HG03558 (cell line): Measurements from ENCODE around the gene ANKRD12.

Experiments used
- ATAC-seq: cut with Tn5 transposase; IDR thresholded peaks from one replicate; pipeline ENCODE4 v1.9.1; 2021; ENCODE audit warnings: moderate number of reproducible peaks; ENCODE audit not compliant: unreplicated experiment; ENCODE audit errors: extremely low read depth

Gene ANKRD12

GRCh38 chr18:9177466-9177865 is 40.9 kb downstream of the ANKRD12 start:
- no peak for ATAC-seq

- no peak for ATAC-seq
Observed at GRCh38 chr18:9178557-9178956, 42.0 kb downstream of the ANKRD12 start.

- no peak for ATAC-seq
Observed at GRCh38 chr18:9181275-9181674, 44.7 kb downstream of the ANKRD12 start.

- no peak for ATAC-seq
Observed at GRCh38 chr18:9182852-9183399, 46.3 kb downstream of the ANKRD12 start.

GRCh38 chr18:9184998-9185613 is 48.5 kb downstream of the ANKRD12 start:
- no peak for ATAC-seq

GRCh38 chr18:9188359-9189231 is 52.0 kb downstream of the ANKRD12 start:
- ATAC-seq = no peak

GRCh38 chr18:9189491-9189890 is 52.9 kb downstream of the ANKRD12 start:
- no peak for ATAC-seq

GRCh38 chr18:9191658-9192256 is 55.2 kb downstream of the ANKRD12 start:
- no peak for ATAC-seq

- ATAC-seq = no peak
Observed at GRCh38 chr18:9193031-9193430, 56.5 kb downstream of the ANKRD12 start.

GRCh38 chr18:9196568-9196967 is 60.0 kb downstream of the ANKRD12 start:
- no peak for ATAC-seq

GRCh38 chr18:9199681-9200080 is 63.1 kb downstream of the ANKRD12 start:
- ATAC-seq = no peak

GRCh38 chr18:9201224-9201623 is 64.6 kb downstream of the ANKRD12 start:
- no peak for ATAC-seq

- ATAC-seq = no peak
Observed at GRCh38 chr18:9204659-9205058, 68.1 kb downstream of the ANKRD12 start.

- ATAC-seq = no peak
Observed at GRCh38 chr18:9206421-9206820, 69.8 kb downstream of the ANKRD12 start.

GRCh38 chr18:9209279-9209678 is 72.7 kb downstream of the ANKRD12 start:
- no peak for ATAC-seq

- no peak for ATAC-seq
Observed at GRCh38 chr18:9210966-9211365, 74.4 kb downstream of the ANKRD12 start.

GRCh38 chr18:9211955-9212354 is 75.4 kb downstream of the ANKRD12 start:
- no peak for ATAC-seq

GRCh38 chr18:9215221-9215933 is 78.8 kb downstream of the ANKRD12 start:
- ATAC-seq = no peak

- ATAC-seq = no peak
Observed at GRCh38 chr18:9216459-9216858, 79.9 kb downstream of the ANKRD12 start.

- no peak for ATAC-seq
Observed at GRCh38 chr18:9217743-9218451, 81.3 kb downstream of the ANKRD12 start.
